GM19035 (cell line): ENCODE measurements around the gene HECW1.
"Not testable (repeated sequence)": the region's sequence is repeated elsewhere in the genome, so short reads cannot be mapped to it uniquely, and the experiment has no call there.

ENCODE experiments used
- ATAC-seq: cut with Tn5 transposase; IDR thresholded peaks from one replicate; pipeline ENCODE4 v1.9.1; 2021; ENCODE audit not compliant: unreplicated experiment

Gene HECW1

DNA sequence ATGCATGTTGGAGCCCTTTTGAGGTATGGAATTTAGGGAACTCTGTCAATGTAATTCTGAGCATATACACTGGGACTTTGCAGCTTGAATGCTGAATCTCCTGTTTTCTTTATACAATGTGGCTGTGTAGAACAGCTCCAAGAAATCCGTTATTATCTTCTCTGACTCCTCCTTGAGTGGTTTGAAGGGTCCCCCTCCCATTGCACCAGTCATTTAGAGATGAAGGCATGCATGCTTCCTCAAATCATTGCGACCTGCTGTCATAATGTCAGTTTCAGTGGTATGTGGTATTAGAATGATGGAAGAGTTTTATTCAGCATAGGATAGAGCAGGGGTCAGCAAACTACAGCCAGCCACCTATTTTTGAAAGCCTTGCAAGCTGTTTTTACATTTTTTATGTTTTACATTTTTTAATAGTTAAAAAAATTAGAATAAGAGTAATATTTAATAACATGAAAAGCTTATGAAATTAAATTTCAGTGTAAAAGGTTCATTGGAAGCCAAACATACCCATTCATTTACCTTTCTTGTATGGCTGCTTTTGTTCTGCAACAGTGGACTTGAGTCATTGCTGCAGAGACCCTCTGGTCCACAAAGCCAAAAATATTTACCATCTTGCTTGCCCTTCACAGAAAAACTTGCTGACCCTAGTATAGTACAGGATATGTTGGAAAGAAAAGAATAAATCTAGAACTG, 478.6 kb downstream of the HECW1 start:
- peak; percentile 63 for ATAC-seq

DNA sequence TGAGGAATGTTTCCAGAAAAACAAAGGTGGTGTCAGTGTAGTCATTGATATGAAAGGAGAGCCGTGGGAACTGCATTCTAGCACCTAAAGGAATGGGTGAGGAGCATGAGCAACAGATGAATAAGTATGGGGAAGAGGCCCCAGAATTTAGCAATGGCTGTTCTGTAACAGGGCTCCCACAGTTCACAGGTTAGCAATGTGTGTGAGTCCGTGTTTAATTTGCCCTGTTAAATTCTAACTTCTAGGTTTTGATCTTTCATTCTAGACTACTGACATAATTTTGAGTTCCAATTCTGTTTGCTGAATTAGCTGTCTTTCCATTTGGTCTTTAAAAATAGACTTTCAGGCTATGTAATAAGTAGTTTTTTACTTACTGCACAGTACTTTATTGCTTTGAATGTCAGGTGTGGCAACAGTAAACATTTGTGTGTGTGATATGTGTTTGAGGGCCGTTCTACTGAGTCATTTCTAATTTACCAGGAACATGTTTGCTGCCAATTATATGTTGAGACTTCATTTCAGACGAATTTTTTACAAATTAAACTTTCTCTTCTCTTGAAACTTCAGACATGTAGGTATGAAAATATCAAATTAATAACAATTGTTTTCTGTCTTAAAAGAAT, 479.2 kb downstream of the HECW1 start:
- no peak for ATAC-seq

DNA sequence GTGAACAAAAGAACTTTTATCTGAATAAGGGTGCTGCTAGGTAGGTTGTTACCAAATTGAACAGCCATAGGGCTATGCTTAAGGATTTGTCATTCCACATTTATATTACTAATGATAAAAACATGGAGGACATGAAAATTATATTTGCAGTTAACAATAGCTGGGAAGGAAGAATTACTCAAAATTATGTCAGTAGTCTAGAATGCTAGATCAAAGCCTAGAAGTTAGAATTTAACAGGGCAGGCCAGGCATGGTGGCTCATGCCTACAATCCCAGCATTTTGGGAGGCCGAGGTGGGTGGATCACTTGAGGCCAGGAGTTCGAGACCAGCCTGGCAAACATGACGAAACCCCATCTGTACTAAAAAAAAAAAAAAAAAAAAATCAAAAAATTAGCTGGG, 479.9 kb downstream of the HECW1 start:
- no peak for ATAC-seq

DNA sequence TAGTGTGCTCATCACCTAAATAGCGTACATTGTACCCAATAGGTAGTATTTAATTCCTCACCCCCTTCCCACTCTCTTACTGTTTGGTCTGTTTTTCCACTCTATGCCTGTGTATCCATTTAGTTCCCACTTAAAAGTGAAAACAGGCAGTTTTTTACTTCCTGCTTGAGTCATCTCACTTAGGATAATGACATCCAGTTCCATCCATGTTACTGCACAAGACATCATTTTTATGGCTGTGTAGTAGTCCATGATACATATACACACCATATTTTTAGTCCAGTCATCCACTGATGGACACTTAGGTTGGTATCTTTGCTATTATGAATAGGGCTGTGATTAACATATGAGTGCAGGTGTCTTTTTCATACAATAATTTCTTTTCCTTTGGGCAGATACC, 480.6 kb downstream of the HECW1 start:
- ATAC-seq: no peak

DNA sequence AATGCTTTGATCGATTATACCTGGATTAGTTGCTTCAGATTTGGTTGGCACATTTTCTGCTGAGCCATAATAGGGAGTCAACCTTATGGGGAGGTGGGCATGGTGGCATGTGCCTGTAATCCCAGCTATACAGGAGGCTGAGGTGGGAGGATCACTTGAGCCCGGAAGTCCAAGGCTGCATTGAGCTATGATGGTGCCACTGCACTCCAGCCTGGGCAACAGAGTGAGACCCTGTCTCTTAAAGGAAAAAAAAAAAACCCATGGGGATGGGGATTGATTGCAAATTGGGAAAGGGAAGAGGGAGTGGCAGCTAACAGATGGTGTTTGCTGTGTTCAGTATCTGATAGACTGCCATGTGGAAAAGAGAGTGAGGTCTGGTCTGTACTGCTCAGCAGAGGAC, 481.6 kb downstream of the HECW1 start:
- ATAC-seq: no peak

DNA sequence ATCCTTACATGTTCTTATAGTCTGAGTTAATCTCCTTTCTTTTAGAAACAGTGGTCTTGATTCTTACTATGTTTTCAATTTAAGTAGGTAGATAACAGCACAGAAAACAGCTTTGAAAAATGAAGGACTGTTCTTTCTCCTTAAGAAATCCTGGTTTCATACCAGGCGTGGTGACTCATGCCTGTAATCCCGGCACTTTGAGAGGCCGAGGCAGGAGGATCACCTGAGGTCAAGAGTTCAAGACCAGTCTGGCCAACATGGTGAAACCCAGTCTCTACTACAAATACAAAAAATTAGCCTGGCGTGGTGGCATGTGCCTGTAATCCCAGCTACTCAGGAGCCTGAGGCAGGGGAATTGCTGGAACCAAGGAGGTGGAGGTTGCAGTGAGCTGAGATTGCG, 484.0 kb downstream of the HECW1 start:
- ATAC-seq: not testable (repeated sequence)

DNA sequence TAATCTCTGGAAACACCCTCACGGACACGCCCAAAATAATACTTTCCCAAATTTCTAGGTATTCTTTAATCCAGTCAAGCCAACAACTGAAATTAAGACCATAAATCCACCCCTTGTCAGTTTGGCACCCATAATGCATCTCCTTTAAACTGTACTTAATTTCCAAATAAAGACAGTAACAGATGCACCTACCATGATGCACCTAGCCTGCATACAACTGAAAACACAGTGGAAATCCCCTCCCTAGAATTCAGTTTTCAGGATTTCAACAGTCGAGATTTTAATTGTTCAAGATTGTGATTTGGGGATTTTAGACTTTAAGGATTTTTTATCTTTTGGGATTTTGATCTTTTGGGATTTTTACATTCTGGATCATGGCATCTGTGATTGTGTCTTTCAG, 487.6 kb downstream of the HECW1 start:
- ATAC-seq: no peak

DNA sequence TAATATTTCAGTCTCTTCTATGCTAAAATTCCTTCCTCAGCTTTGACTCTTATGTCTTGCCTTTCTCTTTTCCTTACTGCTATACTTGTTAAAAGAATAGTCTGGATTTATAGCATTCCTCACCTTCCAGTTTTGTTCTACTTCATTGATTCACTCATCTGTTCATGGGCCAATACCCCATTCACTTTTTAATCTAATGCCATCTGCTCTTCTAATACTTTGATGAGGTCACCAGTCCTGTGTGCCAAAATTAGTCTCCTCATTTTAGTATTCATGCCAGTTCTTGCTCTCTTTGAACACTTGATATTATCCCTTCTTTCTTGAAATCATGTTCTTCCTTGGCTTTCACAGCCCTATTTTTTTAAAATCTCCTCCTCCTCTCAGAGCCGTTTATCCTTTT, 489.8 kb downstream of the HECW1 start:
- no peak for ATAC-seq

DNA sequence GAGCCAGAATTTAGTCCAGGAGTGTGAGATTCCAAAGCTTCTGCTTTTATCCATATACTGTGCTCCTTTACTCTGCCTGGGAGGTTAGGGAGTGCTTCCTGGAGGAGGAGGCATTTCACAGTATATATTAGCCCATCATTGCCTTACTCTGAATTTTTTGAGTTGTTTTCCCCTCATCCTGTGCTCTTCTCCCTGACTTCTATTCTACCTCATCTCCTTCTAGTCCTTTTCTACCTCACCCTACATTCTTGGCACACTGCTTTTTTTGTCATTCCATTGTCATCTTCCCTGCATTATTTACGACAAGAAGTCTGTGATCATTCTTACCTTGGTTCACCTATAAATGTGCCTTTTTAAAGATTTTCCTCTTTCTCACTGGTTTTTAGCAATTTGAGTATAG, 491.8 kb downstream of the HECW1 start:
- no peak for ATAC-seq

DNA sequence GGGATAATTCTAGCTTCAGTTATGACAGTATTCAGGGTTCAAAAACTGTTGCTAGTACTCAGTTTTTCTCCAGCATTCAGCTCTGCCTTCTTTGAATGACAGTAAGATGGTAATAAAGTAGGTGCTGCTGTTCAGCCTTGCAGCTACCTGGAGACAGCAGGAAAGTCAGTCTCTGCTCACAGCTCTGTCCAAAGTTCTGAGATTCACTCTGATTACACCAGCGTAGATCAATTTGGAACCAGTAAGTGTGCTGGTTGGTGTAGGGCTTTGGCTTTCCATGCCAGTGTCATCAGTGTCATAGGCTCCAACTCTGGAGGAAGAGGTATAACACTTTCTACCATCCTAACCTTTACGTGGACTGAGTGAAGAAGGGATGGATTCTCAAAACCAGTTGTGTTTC, 496.6 kb downstream of the HECW1 start:
- ATAC-seq: no peak

DNA sequence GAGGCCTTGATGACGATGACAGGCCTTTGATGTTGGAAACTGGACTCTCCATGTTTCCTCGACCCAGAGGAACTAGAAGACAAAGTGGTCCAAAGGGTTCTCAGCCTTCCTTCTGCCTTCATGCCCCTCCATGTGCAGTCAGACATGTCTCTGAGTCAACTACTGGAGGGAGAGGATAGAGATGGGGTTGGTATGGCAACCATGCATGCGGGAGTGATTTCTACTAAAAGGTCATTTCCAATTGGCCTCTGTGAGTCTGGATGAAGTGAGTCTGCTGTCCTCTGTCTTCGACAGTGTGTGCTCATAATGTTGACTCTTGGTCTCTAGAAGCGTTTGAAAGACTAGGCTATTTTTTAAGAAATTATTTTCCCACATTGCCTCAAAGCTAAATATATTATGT, 499.7 kb downstream of the HECW1 start:
- no peak for ATAC-seq

DNA sequence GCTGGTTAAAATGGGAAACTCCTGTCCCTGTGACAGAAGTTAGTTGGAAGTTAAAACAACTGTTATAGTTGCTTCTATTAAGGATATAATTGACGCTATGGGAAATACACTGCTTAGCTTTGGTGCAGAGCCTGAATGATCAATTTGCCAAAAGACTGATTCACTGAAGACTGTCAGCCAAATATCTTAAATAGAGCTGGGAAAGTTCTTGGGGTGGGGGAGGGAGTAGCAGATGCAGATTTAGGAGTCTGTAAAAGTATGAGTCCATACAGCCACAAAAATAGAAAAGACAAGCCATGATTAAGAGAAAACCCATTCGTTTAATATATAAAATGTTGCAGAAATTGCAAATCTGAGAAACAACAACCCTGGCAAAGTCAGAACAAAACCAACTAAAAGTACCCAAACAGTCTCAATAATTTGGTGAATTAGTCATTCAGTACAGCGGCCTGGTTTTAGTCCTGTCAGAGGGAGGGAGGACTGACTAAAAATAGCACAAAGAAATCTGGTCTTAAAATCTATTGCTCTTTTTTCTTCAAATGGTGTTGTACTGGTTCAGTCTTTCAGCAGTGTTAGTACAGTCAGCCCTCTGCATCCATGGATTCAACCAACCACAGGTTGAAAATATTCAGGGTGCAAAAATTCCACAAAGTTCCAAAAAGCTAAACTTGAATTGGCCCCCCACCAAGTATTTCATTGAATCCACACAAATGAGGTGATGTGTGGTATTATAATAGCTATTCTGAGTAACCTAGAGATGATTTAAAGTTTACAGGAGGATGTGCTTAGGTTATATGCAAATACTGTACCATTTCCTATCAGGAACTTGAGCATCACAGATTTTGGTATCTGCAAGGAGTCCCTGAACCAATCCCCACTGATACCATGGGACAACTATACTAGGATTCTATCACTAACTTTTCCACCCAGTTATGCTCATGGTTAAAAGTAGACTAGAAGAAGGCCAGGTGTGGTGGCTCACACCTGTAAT, 500.4 kb downstream of the HECW1 start:
- peak; percentile 66 for ATAC-seq
